ENCODE measurements around the gene GTPBP1. TPM values are rescaled to one million over a fixed set of nuclear protein-coding genes. Genes with fewer than 3 reads are reported as not detected.

Gene GTPBP1
- total RNA-seq, 2 experiments from 2014 or later, result 82.4 TPM

- no peak for DNase-seq
- Mint-ChIP-seq H3K36me3 (peaks cover 24% of the 10 kb centered on the region), H3K9me3 (no peaks in the 10 kb centered on the region), H3K4me3 (no peak overlapping the region), H3K27me3 (no peaks in the 10 kb centered on the region), H3K27ac (peak overlapping the region; percentile 28), H3K4me1 (peaks cover 22% of the 10 kb centered on the region)
Measured at GRCh38 chr22:38728871-38729796, 23.4 kb downstream of the GTPBP1 start.

- DNase-seq, result no peak
- Mint-ChIP-seq H3K27ac (no peak overlapping the region), H3K36me3 (peaks cover 23% of the 10 kb centered on the region), H3K4me1 (peaks cover 22% of the 10 kb centered on the region), H3K9me3 (no peaks in the 10 kb centered on the region), H3K4me3 (no peak overlapping the region), H3K27me3 (no peaks in the 10 kb centered on the region)
Measured at GRCh38 chr22:38729946-38730345, 24.2 kb downstream of the GTPBP1 start.

GRCh38 chr22:38730411-38730871 lies 24.7 kb downstream of the GTPBP1 start:
- Mint-ChIP-seq H3K9me3 (no peaks in the 10 kb centered on the region), H3K27me3 (no peaks in the 10 kb centered on the region), H3K27ac (peak overlapping the region; percentile 34), H3K4me1 (peaks cover 26% of the 10 kb centered on the region), H3K4me3 (no peak overlapping the region), H3K36me3 (peaks cover 19% of the 10 kb centered on the region)
- no peak for DNase-seq

- H3K36me3 Mint-ChIP-seq, result peaks cover 18% of the 10 kb centered on the region
- H3K4me3 Mint-ChIP-seq, result no peak overlapping the region
- peak overlapping the region; percentile 22 for H3K27ac Mint-ChIP-seq
- H3K4me1 Mint-ChIP-seq, result peaks cover 33% of the 10 kb centered on the region
- H3K27me3 Mint-ChIP-seq, result no peaks in the 10 kb centered on the region
- DNase-seq, result no peak
- no peaks in the 10 kb centered on the region for H3K9me3 Mint-ChIP-seq
Measured at GRCh38 chr22:38731703-38732161, 26.0 kb downstream of the GTPBP1 start.

GRCh38 chr22:38732251-38732815 lies 26.6 kb downstream of the GTPBP1 start:
- Mint-ChIP-seq H3K27ac (peak overlapping the region; percentile 22), H3K4me3 (no peak overlapping the region), H3K9me3 (no peaks in the 10 kb centered on the region), H3K4me1 (peaks cover 37% of the 10 kb centered on the region), H3K27me3 (no peaks in the 10 kb centered on the region), H3K36me3 (peaks cover 19% of the 10 kb centered on the region)
- DNase-seq, result no peak

GRCh38 chr22:38733329-38733723 lies 27.6 kb downstream of the GTPBP1 start:
- H3K27ac Mint-ChIP-seq, result peak overlapping the region; percentile 72
- peaks cover 47% of the 10 kb centered on the region for H3K4me1 Mint-ChIP-seq
- DNase-seq, result peak; percentile 53
- H3K27me3 Mint-ChIP-seq, result no peaks in the 10 kb centered on the region
- peaks cover 21% of the 10 kb centered on the region for H3K36me3 Mint-ChIP-seq
- no peak overlapping the region for H3K4me3 Mint-ChIP-seq
- H3K9me3 Mint-ChIP-seq, result no peaks in the 10 kb centered on the region

GRCh38 chr22:38733724-38734381 lies 28.1 kb downstream of the GTPBP1 start:
- Mint-ChIP-seq H3K4me1 (peaks cover 48% of the 10 kb centered on the region), H3K27me3 (no peaks in the 10 kb centered on the region), H3K27ac (peak overlapping the region; percentile 72), H3K4me3 (no peak overlapping the region), H3K9me3 (no peaks in the 10 kb centered on the region), H3K36me3 (peaks cover 21% of the 10 kb centered on the region)
- DNase-seq, result no peak

GRCh38 chr22:38734421-38735100 lies 28.8 kb downstream of the GTPBP1 start:
- Mint-ChIP-seq H3K27ac (peak overlapping the region; percentile 72), H3K4me1 (peaks cover 48% of the 10 kb centered on the region), H3K36me3 (peaks cover 21% of the 10 kb centered on the region), H3K9me3 (no peaks in the 10 kb centered on the region), H3K27me3 (no peaks in the 10 kb centered on the region), H3K4me3 (peak overlapping the region; percentile 0)
- no peak for DNase-seq

- Mint-ChIP-seq H3K27me3 (no peaks in the 10 kb centered on the region), H3K4me1 (peaks cover 53% of the 10 kb centered on the region), H3K27ac (peak overlapping the region; percentile 72), H3K9me3 (no peaks in the 10 kb centered on the region), H3K4me3 (no peak overlapping the region), H3K36me3 (peaks cover 20% of the 10 kb centered on the region)
- DNase-seq, result no peak
Measured at GRCh38 chr22:38735126-38735464, 29.4 kb downstream of the GTPBP1 start.

- H3K4me3 Mint-ChIP-seq, result no peak overlapping the region
- peaks cover 52% of the 10 kb centered on the region for H3K4me1 Mint-ChIP-seq
- no peaks in the 10 kb centered on the region for H3K9me3 Mint-ChIP-seq
- H3K36me3 Mint-ChIP-seq, result peaks cover 17% of the 10 kb centered on the region
- DNase-seq, result no peak
- peak overlapping the region; percentile 72 for H3K27ac Mint-ChIP-seq
- no peaks in the 10 kb centered on the region for H3K27me3 Mint-ChIP-seq
Measured at GRCh38 chr22:38735465-38736256, 29.9 kb downstream of the GTPBP1 start.

GRCh38 chr22:38736257-38736570 lies 30.5 kb downstream of the GTPBP1 start:
- DNase-seq, result no peak
- peak overlapping the region; percentile 72 for H3K27ac Mint-ChIP-seq
- no peak overlapping the region for H3K4me3 Mint-ChIP-seq
- H3K9me3 Mint-ChIP-seq, result no peaks in the 10 kb centered on the region
- peaks cover 16% of the 10 kb centered on the region for H3K36me3 Mint-ChIP-seq
- H3K4me1 Mint-ChIP-seq, result peaks cover 51% of the 10 kb centered on the region
- H3K27me3 Mint-ChIP-seq, result no peaks in the 10 kb centered on the region

GRCh38 chr22:38737302-38738060 lies 31.7 kb downstream of the GTPBP1 start:
- Mint-ChIP-seq H3K4me1 (peaks cover 59% of the 10 kb centered on the region), H3K27me3 (no peaks in the 10 kb centered on the region), H3K36me3 (peaks cover 23% of the 10 kb centered on the region), H3K27ac (peak overlapping the region; percentile 72), H3K4me3 (no peak overlapping the region), H3K9me3 (no peaks in the 10 kb centered on the region)
- DNase-seq, result no peak

GRCh38 chr22:38738475-38739070 lies 32.8 kb downstream of the GTPBP1 start:
- Mint-ChIP-seq H3K27ac (peak overlapping the region; percentile 73), H3K4me3 (no peak overlapping the region), H3K27me3 (no peaks in the 10 kb centered on the region), H3K9me3 (no peaks in the 10 kb centered on the region), H3K4me1 (peaks cover 54% of the 10 kb centered on the region), H3K36me3 (peaks cover 19% of the 10 kb centered on the region)
- DNase-seq, result no peak

All from activated naive CD8-positive, alpha-beta T cell treated with anti-CD3 and anti-CD28 coated beads for 36 hours (primary cell).